Liver (tissue), 9 donors: ENCODE results near the gene SEPTIN5. TPM values are rescaled to one million over a fixed set of nuclear protein-coding genes. Genes with fewer than 3 reads are reported as not detected.

Experiments
- DNase-seq: peaks from one replicate; pipeline ENCODE4 v3.0.0-alpha.2; 2017; ENCODE audit warnings: low spot score
- H3K27ac ChIP-seq, 2 donors: one replicate each; pipeline ENCODE4 v1.7.0; 2013; ENCODE audit warnings: inconsistent platforms in 2 of 2, low read length in 2 of 2, control low read depth in 1 of 2, low read depth in 1 of 2, mild to moderate bottlenecking in 1 of 2
- H3K27me3 ChIP-seq, 4 donors: one replicate each; pipeline versions ENCODE4 v1.6.1 to v1.7.0; 2013; ENCODE audit warnings: low read length in 3 of 4, inconsistent platforms in 1 of 4, mild to moderate bottlenecking in 1 of 4, moderate library complexity in 1 of 4; ENCODE audit not compliant: control insufficient read depth in 4 of 4, insufficient read depth in 4 of 4
- H3K36me3 ChIP-seq, 4 donors: one replicate each; pipeline versions ENCODE4 v1.6.1 to v1.7.0; 2013; ENCODE audit warnings: low read length in 3 of 4, mild to moderate bottlenecking in 3 of 4, low read depth in 1 of 4, moderate library complexity in 1 of 4; ENCODE audit not compliant: control insufficient read depth in 4 of 4, insufficient read depth in 3 of 4
- H3K4me1 ChIP-seq, 4 donors: one replicate each; pipeline versions ENCODE4 v1.6.1 to v1.7.0; 2013; ENCODE audit warnings: low read length in 3 of 4, mild to moderate bottlenecking in 3 of 4, moderate library complexity in 1 of 4; ENCODE audit not compliant: control insufficient read depth in 4 of 4, insufficient read depth in 4 of 4
- H3K4me3 ChIP-seq, 3 donors: one replicate each; pipeline versions ENCODE4 v1.6.1 to v1.7.0; 2013; ENCODE audit warnings: low read length in 3 of 3, control low read depth in 1 of 3, low read depth in 1 of 3, mild to moderate bottlenecking in 1 of 3
- H3K9ac ChIP-seq, 2 donors: one replicate each; pipeline ENCODE4 v1.7.0; 2013; ENCODE audit warnings: low read length in 2 of 2, mild to moderate bottlenecking in 2 of 2, moderate library complexity in 2 of 2, control low read depth in 1 of 2, low read depth in 1 of 2
- H3K9me3 ChIP-seq, 4 donors: one replicate each; pipeline versions ENCODE4 v1.6.1 to v1.7.0; 2013; ENCODE audit warnings: low read length in 3 of 4; ENCODE audit not compliant: control insufficient read depth in 4 of 4
- ATF3 ChIP-seq: IDR thresholded peaks from 2 replicates; pipeline ENCODE4 v1.6.1; 2016; ENCODE audit warnings: antibody characterized with exemption
- CTCF ChIP-seq: fragments of 150-350 bp; IDR thresholded peaks from 2 replicates; pipeline ENCODE4 v1.5.1; 2017; ENCODE audit warnings: improper control_type of control experiment, low read depth, low read length; ENCODE audit not compliant: missing input control
- EGR1 ChIP-seq, 2 donors: IDR thresholded peaks; 2 replicates each; pipeline ENCODE4 v1.6.1; 2016 to 2018; ENCODE audit warnings: antibody characterized with exemption in 2 of 2, low read depth in 2 of 2
- FOXA1 ChIP-seq: IDR thresholded peaks from 2 replicates; pipeline ENCODE4 v1.6.1; 2016; ENCODE audit warnings: antibody characterized with exemption
- FOXA2 ChIP-seq: IDR thresholded peaks from 2 replicates; pipeline ENCODE4 v1.6.1; 2016; ENCODE audit warnings: antibody characterized with exemption
- GABPA ChIP-seq, 2 donors: IDR thresholded peaks in 1 of 2; conservative IDR thresholded peaks in 1 of 2; 2 replicates each; pipeline ENCODE4 v1.6.1; 2016; ENCODE audit warnings: antibody characterized with exemption in 2 of 2, mild to moderate bottlenecking in 1 of 2, moderate library complexity in 1 of 2
- HNF4A ChIP-seq, 2 donors: conservative IDR thresholded peaks; 2 replicates each; pipeline ENCODE4 v1.6.1; 2016; ENCODE audit warnings: antibody characterized with exemption in 2 of 2, mild to moderate bottlenecking in 2 of 2
- NR2F2 ChIP-seq: IDR thresholded peaks from 2 replicates; pipeline ENCODE4 v1.6.1; 2016; ENCODE audit warnings: antibody characterized with exemption
- RAD21 ChIP-seq, 2 donors: IDR thresholded peaks; 2 replicates each; pipeline ENCODE4 v1.6.1; 2016; ENCODE audit warnings: antibody characterized with exemption in 2 of 2, mild to moderate bottlenecking in 2 of 2
- REST ChIP-seq: IDR thresholded peaks from 2 replicates; pipeline ENCODE4 v1.6.1; 2016; ENCODE audit warnings: antibody characterized with exemption, mild to moderate bottlenecking
- RXRA ChIP-seq, 2 donors: IDR thresholded peaks; 2 replicates each; pipeline ENCODE4 v1.6.1; 2017 to 2018; ENCODE audit warnings: antibody characterized with exemption in 2 of 2, mild to moderate bottlenecking in 1 of 2
- SP1 ChIP-seq: IDR thresholded peaks from 2 replicates; pipeline ENCODE4 v1.6.1; 2018; ENCODE audit warnings: antibody characterized with exemption, mild to moderate bottlenecking
- TAF1 ChIP-seq: conservative IDR thresholded peaks from 2 replicates; pipeline ENCODE4 v1.6.1; 2016; ENCODE audit warnings: antibody characterized with exemption, mild to moderate bottlenecking
- YY1 ChIP-seq: IDR thresholded peaks from 2 replicates; pipeline ENCODE4 v1.6.1; 2016; ENCODE audit warnings: antibody characterized with exemption, mild to moderate bottlenecking
- WGBS: extraction: QIAGEN DNeasy Blood & Tissue Kit; methylation state at CpG from one replicate; pipeline ENCODE4 v1.1.7; 2013; 5-methylcytosine and 5-hydroxymethylcytosine counted together
- polyA plus RNA-seq, 2 donors: library from polyadenylated mRNA; stranded (reverse) in 1 of 2; unstranded in 1 of 2; fragments of 200-250 nt in 1 of 2; fragments of >200 nt in 1 of 2; fragmentation: Nextera tagmentation in 1 of 2; extraction: Ambion mirVana in 1 of 2; gene quantifications; one replicate each; pipeline versions ENCODE4 v1.2.1 to v1.2.3, GENCODE V29; 2013 to 2015
- total RNA-seq, 2 donors: library from RNA; depleted of rRNA; stranded (reverse); fragments of >200 nt; gene quantifications; one replicate each; pipeline ENCODE4 v1.2.3, GENCODE V29; 2014
- donor health status: healthy.
- donor health status: healthy.
- donor health status: healthy.
- donor health status: healthy.
- donor health status: healthy.

SEPTIN5 gene
- total and polyA plus RNA-seq, 4 donors: 0.26 to 3.5 (median 2.8) TPM

GRCh38 chr22:19701420-19702145 lies 12.7 kb upstream of the SEPTIN5 start:
- no peaks in the 10 kb centered on the region for H3K9me3 ChIP-seq
- no peak overlapping the region for H3K4me3 ChIP-seq
- H3K9ac ChIP-seq: no peak overlapping the region
- no peak overlapping the region for H3K27ac ChIP-seq
- H3K27me3 ChIP-seq: no peaks in the 10 kb centered on the region
- no peak for DNase-seq
- TF ChIP-seq FOXA2 (no peak), SP1 (no peak), RAD21 (IDR thresholded peaks at IDR 0.05) (no peak), ATF3 (no peak), REST (no peak), RXRA (IDR thresholded peaks at IDR 0.05) (no peak), GABPA (IDR thresholded peaks at IDR 0.05 in 1 of 2, conservative IDR thresholded peaks at IDR 0.05 in 1 of 2) (no peak), YY1 (no peak), CTCF (no peak), NR2F2 (no peak), EGR1 (IDR thresholded peaks at IDR 0.05; ENCODE audit: low read depth in 2 of 2) (no peak), FOXA1 (no peak), HNF4A (conservative IDR thresholded peaks at IDR 0.05) (no peak)
- no peaks in the 10 kb centered on the region for H3K4me1 ChIP-seq
- whole genome bisulfite sequencing: 88% methylated on average over 10 of the region's 10 CpGs
- H3K36me3 ChIP-seq: no peaks in the 10 kb centered on the region

GRCh38 chr22:19703869-19704268 lies 10.4 kb upstream of the SEPTIN5 start:
- no peaks in the 10 kb centered on the region for H3K4me1 ChIP-seq
- no peaks in the 10 kb centered on the region for H3K36me3 ChIP-seq
- 77% methylated on average over 9 of the region's 9 CpGs for WGBS
- no peak overlapping the region for H3K27ac ChIP-seq
- TF ChIP-seq NR2F2 (no peak), TAF1 (no peak), RAD21 (IDR thresholded peaks at IDR 0.05) (no peak), FOXA2 (no peak)
- no peaks in the 10 kb centered on the region for H3K9me3 ChIP-seq
- no peak for DNase-seq
- H3K9ac ChIP-seq: no peak overlapping the region
- H3K4me3 ChIP-seq: no peak overlapping the region
- H3K27me3 ChIP-seq: no peaks in the 10 kb centered on the region
